WTC11 (cell line): Measurements from ENCODE around the gene SP9. TPM values are rescaled to one million over a fixed set of nuclear protein-coding genes. Genes with fewer than 3 reads are reported as not detected.

Source experiments
- ATAC-seq: fragments of 200-7000 bp; cut with Tn5 transposase; 2 replicates; pipeline ENCODE4 v1.10.0; 2021; ENCODE audit warnings: mild to moderate bottlenecking, moderate library complexity
- CTCF ChIA-PET: fragments of 300-600 bp; sonication (Branson Sonifier 250); formaldehyde crosslinking; loops from one replicate; lab custom pipeline; 2021; ENCODE audit warnings: antibody characterized with exemption; lab: Charles Lee
- POLR2A ChIA-PET: fragments of 350-600 bp; sonication (Branson Sonifier 250); formaldehyde crosslinking; loops from one replicate; lab custom pipeline; 2021; ENCODE audit warnings: antibody characterized with exemption; lab: Charles Lee
- DNase-seq: peaks from one replicate; pipeline ENCODE4 v3.0.0; 2021; ENCODE audit warnings: low spot score
- H3K27ac Mint-ChIP-seq: 2 replicates; pipeline ENCODE4 v1.8.0; 2021; ENCODE audit warnings: mixed read lengths
- H3K27me3 Mint-ChIP-seq: 2 replicates; pipeline ENCODE4 v1.8.0; 2021; ENCODE audit warnings: low read depth, mild to moderate bottlenecking, moderate library complexity, mixed read lengths
- H3K36me3 Mint-ChIP-seq: 2 replicates; pipeline ENCODE4 v1.8.0; 2021; ENCODE audit warnings: mixed read lengths
- H3K4me1 Mint-ChIP-seq: 2 replicates; pipeline ENCODE4 v1.8.0; 2022; ENCODE audit warnings: mixed read lengths
- H3K4me3 Mint-ChIP-seq: 2 replicates; pipeline ENCODE4 v1.8.0; 2021; ENCODE audit warnings: mild to moderate bottlenecking, moderate library complexity, mixed read lengths
- H3K9me3 Mint-ChIP-seq: 2 replicates; pipeline ENCODE4 v1.8.0; 2021; ENCODE audit warnings: mixed read lengths
- CREM ChIP-seq: sonication (generic); formaldehyde crosslinking; IDR thresholded peaks from 2 replicates; pipeline ENCODE4 v1.8.1; 2022; ENCODE audit warnings: mild to moderate bottlenecking, missing genetic modification reagents, moderate library complexity
- ELF4 ChIP-seq: sonication (generic); formaldehyde crosslinking; IDR thresholded peaks from 2 replicates; pipeline ENCODE4 v1.8.1; 2022; ENCODE audit warnings: low read depth, mild to moderate bottlenecking, moderate library complexity, missing genetic modification reagents
- GRHL2 ChIP-seq: fragments of 250-450 bp; sonication (Bioruptor Pico); IDR thresholded peaks from 2 replicates; pipeline ENCODE4 v1.8.0; 2022; ENCODE audit warnings: mild to moderate bottlenecking, moderate library complexity; ENCODE audit not compliant: insufficient replicate concordance, severe bottlenecking
- HMGA2 ChIP-seq: fragments of 250-450 bp; sonication (Bioruptor Pico); IDR thresholded peaks from 2 replicates; pipeline ENCODE4 v1.4.0; 2021; ENCODE audit warnings: mild to moderate bottlenecking, moderate library complexity
- MAX ChIP-seq: sonication (generic); formaldehyde crosslinking; IDR thresholded peaks from 2 replicates; pipeline ENCODE4 v1.8.0; 2022; ENCODE audit warnings: mild to moderate bottlenecking, missing genetic modification reagents
- NR2C2 ChIP-seq: sonication (generic); formaldehyde crosslinking; IDR thresholded peaks from 2 replicates; pipeline ENCODE4 v1.8.0; 2022; ENCODE audit warnings: mild to moderate bottlenecking, missing genetic modification reagents
- NR3C1 ChIP-seq: sonication (generic); formaldehyde crosslinking; conservative IDR thresholded peaks from 2 replicates; pipeline ENCODE4 v1.8.1; 2023; ENCODE audit warnings: low read depth, mild to moderate bottlenecking, missing genetic modification reagents
- PRDM15 ChIP-seq: sonication (generic); formaldehyde crosslinking; IDR thresholded peaks from 2 replicates; pipeline ENCODE4 v1.8.0; 2022; ENCODE audit warnings: missing genetic modification reagents
- PRRX2 ChIP-seq: fragments of 250-450 bp; sonication (Bioruptor Pico); IDR thresholded peaks from 2 replicates; pipeline ENCODE4 v1.8.0; 2021; ENCODE audit warnings: mild to moderate bottlenecking
- RELA ChIP-seq: sonication (generic); formaldehyde crosslinking; IDR thresholded peaks from 2 replicates; pipeline ENCODE4 v1.8.1; 2022; ENCODE audit warnings: missing genetic modification reagents, mild to moderate bottlenecking, borderline replicate concordance
- ZNF121 ChIP-seq: sonication (generic); formaldehyde crosslinking; IDR thresholded peaks from 2 replicates; pipeline ENCODE4 v1.8.0; 2023; ENCODE audit warnings: missing genetic modification reagents
- ZNF396 ChIP-seq: fragments of 250-450 bp; sonication (Bioruptor Pico); IDR thresholded peaks from 2 replicates; pipeline ENCODE4 v1.8.0; 2021; ENCODE audit warnings: mild to moderate bottlenecking, moderate library complexity, borderline replicate concordance
- ZNF671 ChIP-seq: fragments of 250-450 bp; sonication (Bioruptor Pico); IDR thresholded peaks from 2 replicates; pipeline ENCODE4 v1.8.0; 2021; ENCODE audit warnings: mild to moderate bottlenecking
- total RNA-seq: library from RNA; stranded (reverse); gene quantifications from 3 replicates; pipeline ENCODE4 v1.2.3, GENCODE V29; 2021
- TF ChIP-seq, protein P1 (sequence below): sonication (generic); formaldehyde crosslinking; IDR thresholded peaks from 2 replicates; pipeline ENCODE4 v1.8.0; 2022; ENCODE audit warnings: mild to moderate bottlenecking, missing genetic modification reagents
- TF ChIP-seq, protein P2 (sequence below): sonication (generic); formaldehyde crosslinking; IDR thresholded peaks from 2 replicates; pipeline ENCODE4 v1.8.1; 2023; ENCODE audit warnings: mild to moderate bottlenecking, missing genetic modification reagents, moderate library complexity
- TF ChIP-seq, protein P3 (sequence below): fragments of 250-450 bp; sonication (Bioruptor Pico); IDR thresholded peaks from 2 replicates; pipeline ENCODE4 v1.9.0; 2021; ENCODE audit warnings: mild to moderate bottlenecking

The SP9 gene
- total RNA-seq, 1 experiment from 2014 or later: not detected

GRCh38 chr2:174333372-174334277 lies 1.1 kb upstream of the SP9 start:
- TF ChIP-seq HMGA2 (CRISPR knock-in tag) (no peak), PRDM15 (CRISPR knock-in tag) (peak; percentile 78)
- H3K4me1 Mint-ChIP-seq: peaks cover 70% of the 10 kb centered on the region
- ATAC-seq (no peak), DNase-seq (peak; percentile 31)
- H3K27me3 Mint-ChIP-seq: peaks cover 99% of the 10 kb centered on the region
- CTCF ChIA-PET: interaction anchor here (1.0 to 1.4 kb wide), 3 partner anchors 11 to 188 kb away, joined by 3 to 6 read pairs (median 4); no protein-coding TSS in a partner anchor
- H3K36me3 Mint-ChIP-seq: no peaks in the 10 kb centered on the region
- no peaks in the 10 kb centered on the region for H3K9me3 Mint-ChIP-seq
- POLR2A ChIA-PET: no interaction called here
- no peak overlapping the region for H3K27ac Mint-ChIP-seq
- H3K4me3 Mint-ChIP-seq: peak overlapping the region; percentile 65

DNA sequence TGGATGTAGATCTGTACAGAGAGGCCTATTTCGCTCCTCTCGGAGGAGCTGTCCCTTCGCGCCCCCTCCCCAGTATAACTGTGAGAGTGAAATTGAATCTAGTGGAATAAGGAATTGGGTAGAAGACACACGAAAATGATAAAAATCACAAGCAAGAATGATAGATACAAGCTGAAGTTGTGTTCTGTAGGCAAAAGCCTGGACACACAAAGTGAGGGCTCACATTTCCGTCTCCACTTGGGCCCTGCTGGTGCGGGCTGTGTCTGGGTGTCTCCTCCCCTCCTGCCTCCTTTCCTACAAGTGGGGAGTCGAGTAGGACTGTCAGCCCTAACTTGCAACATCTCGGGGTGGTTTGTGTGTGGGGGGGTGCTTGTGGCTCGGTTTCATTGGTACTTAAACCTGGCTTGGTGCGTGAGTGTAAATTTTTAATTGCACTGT lies 457 bp upstream of the SP9 start:
- ATAC-seq: peak; percentile 8

More for the DNA sequence above, 457 bp upstream of the SP9 start:
- TF ChIP-seq, protein P1, sequence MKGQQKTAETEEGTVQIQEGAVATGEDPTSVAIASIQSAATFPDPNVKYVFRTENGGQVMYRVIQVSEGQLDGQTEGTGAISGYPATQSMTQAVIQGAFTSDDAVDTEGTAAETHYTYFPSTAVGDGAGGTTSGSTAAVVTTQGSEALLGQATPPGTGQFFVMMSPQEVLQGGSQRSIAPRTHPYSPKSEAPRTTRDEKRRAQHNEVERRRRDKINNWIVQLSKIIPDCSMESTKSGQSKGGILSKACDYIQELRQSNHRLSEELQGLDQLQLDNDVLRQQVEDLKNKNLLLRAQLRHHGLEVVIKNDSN (CRISPR knock-in tag): no peak
- TF ChIP-seq CREM (CRISPR knock-in tag) (no peak), RELA (CRISPR knock-in tag) (no peak), NR3C1 (no peak), MAX (CRISPR knock-in tag) (no peak), ZNF396 (no peak), GRHL2 (CRISPR knock-in tag) (no peak), PRRX2 (CRISPR knock-in tag) (no peak), ELF4 (no peak), ZNF121 (CRISPR knock-in tag) (no peak), NR2C2 (CRISPR knock-in tag) (no peak), ZNF671 (CRISPR knock-in tag) (no peak), HMGA2 (CRISPR knock-in tag) (no peak)
- TF ChIP-seq, protein P2, sequence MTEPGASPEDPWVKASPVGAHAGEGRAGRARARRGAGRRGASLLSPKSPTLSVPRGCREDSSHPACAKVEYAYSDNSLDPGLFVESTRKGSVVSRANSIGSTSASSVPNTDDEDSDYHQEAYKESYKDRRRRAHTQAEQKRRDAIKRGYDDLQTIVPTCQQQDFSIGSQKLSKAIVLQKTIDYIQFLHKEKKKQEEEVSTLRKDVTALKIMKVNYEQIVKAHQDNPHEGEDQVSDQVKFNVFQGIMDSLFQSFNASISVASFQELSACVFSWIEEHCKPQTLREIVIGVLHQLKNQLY (CRISPR knock-in tag): no peak
- TF ChIP-seq, protein P3, sequence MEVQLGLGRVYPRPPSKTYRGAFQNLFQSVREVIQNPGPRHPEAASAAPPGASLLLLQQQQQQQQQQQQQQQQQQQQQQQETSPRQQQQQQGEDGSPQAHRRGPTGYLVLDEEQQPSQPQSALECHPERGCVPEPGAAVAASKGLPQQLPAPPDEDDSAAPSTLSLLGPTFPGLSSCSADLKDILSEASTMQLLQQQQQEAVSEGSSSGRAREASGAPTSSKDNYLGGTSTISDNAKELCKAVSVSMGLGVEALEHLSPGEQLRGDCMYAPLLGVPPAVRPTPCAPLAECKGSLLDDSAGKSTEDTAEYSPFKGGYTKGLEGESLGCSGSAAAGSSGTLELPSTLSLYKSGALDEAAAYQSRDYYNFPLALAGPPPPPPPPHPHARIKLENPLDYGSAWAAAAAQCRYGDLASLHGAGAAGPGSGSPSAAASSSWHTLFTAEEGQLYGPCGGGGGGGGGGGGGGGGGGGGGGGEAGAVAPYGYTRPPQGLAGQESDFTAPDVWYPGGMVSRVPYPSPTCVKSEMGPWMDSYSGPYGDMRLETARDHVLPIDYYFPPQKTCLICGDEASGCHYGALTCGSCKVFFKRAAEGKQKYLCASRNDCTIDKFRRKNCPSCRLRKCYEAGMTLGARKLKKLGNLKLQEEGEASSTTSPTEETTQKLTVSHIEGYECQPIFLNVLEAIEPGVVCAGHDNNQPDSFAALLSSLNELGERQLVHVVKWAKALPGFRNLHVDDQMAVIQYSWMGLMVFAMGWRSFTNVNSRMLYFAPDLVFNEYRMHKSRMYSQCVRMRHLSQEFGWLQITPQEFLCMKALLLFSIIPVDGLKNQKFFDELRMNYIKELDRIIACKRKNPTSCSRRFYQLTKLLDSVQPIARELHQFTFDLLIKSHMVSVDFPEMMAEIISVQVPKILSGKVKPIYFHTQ (CRISPR knock-in tag): no peak
- H3K9me3 Mint-ChIP-seq: no peaks in the 10 kb centered on the region
- H3K4me3 Mint-ChIP-seq: peak overlapping the region; percentile 65
- no peak overlapping the region for H3K27ac Mint-ChIP-seq
- ChIA-PET POLR2A (interaction anchor here (0.9 kb wide), 1 partner anchor 8 kb away, joined by 4 read pairs; no protein-coding TSS in a partner anchor), CTCF (interaction anchor here (1.0 to 1.4 kb wide), 4 partner anchors 10 to 188 kb away, joined by 3 to 6 read pairs (median 4); no protein-coding TSS in a partner anchor)
- DNase-seq: peak; percentile 25
- H3K36me3 Mint-ChIP-seq: no peaks in the 10 kb centered on the region
- H3K27me3 Mint-ChIP-seq: peaks cover 99% of the 10 kb centered on the region
- peaks cover 70% of the 10 kb centered on the region for H3K4me1 Mint-ChIP-seq
